Subcutaneous abdominal adipose tissue (tissue), 5 donors: ENCODE results near the gene ANKLE2.

Source experiments
- H3K27ac ChIP-seq: one replicate; pipeline ENCODE4 v1.7.0; 2013; ENCODE audit warnings: low read depth, mild to moderate bottlenecking, inconsistent platforms, low read length, moderate library complexity
- H3K27me3 ChIP-seq, 5 donors: one replicate each; pipeline ENCODE4 v1.7.0; 2013; ENCODE audit warnings: low read length in 5 of 5, inconsistent platforms in 1 of 5; ENCODE audit not compliant: control insufficient read depth in 5 of 5, insufficient read depth in 4 of 5
- H3K36me3 ChIP-seq, 5 donors: one replicate each; pipeline ENCODE4 v1.7.0; 2013; ENCODE audit warnings: low read length in 5 of 5; ENCODE audit not compliant: control insufficient read depth in 5 of 5, insufficient read depth in 5 of 5
- H3K4me1 ChIP-seq, 5 donors: one replicate each; pipeline ENCODE4 v1.7.0; 2013; ENCODE audit warnings: low read length in 5 of 5, mild to moderate bottlenecking in 3 of 5, moderate library complexity in 1 of 5; ENCODE audit not compliant: control insufficient read depth in 5 of 5, insufficient read depth in 5 of 5
- H3K4me3 ChIP-seq, 5 donors: one replicate each; pipeline ENCODE4 v1.7.0; 2013; ENCODE audit warnings: low read length in 5 of 5, low read depth in 1 of 5
- H3K9ac ChIP-seq, 5 donors: one replicate each; pipeline ENCODE4 v1.7.0; 2013; ENCODE audit warnings: low read length in 5 of 5, mild to moderate bottlenecking in 4 of 5, moderate library complexity in 3 of 5
- H3K9me3 ChIP-seq, 5 donors: one replicate each; pipeline ENCODE4 v1.7.0; 2013; ENCODE audit warnings: low read length in 5 of 5; ENCODE audit not compliant: control insufficient read depth in 5 of 5
- donor health status: healthy.
- donor health status: healthy.
- donor health status: healthy.
- donor health status: healthy.
- donor health status: healthy.

The ANKLE2 gene

DNA sequence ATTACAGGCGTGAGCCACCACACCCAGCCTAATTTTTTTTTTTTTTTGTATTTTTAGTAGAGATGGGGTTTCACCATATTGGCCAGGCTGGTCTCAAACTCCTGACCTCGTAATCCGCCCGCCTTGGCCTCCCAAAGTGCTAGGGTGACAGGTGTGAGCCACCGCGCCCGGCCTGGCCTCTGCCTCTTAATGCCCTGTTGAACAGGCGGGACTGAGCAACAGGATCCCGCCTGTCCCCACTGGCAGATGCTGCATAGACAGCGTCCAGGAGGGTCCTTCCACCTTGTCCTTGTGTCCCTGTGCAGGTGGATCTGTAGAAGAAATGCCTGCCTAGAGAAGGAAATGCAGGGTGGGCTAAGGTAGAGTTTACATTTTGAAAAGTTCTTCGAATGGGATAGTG is 45.3 kb downstream of the ANKLE2 start:
- no peak overlapping the region for H3K27ac ChIP-seq
- peaks cover 0 to 9% (median 8%) of the 10 kb centered on the region in 5 donors for H3K4me1 ChIP-seq
- peaks cover 0 to 52% (median 50%) of the 10 kb centered on the region in 5 donors for H3K36me3 ChIP-seq
- H3K27me3 ChIP-seq: no peaks in the 10 kb centered on the region
- H3K9me3 ChIP-seq: no peaks in the 10 kb centered on the region
- H3K4me3 ChIP-seq: no peak overlapping the region
- H3K9ac ChIP-seq: no peak overlapping the region

DNA sequence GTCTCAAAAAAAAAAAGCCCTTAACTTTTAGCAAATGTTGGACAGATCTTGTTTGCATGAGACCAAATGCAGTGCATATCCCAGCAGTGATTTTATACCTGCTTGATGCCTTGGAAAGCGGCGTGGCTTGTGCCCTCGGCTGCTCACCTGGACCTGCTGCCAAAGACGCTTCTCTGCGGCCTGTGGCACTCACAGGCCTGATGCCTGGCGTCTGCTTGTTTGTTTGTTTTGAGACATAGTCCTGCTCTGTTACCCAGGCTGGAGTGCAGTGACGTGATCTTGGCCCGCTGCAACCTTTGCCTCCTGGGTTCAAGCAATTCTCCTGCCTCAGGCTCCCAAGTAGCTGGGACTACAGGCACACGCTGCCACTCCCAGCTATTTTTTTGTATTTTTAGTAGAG is 45.8 kb downstream of the ANKLE2 start:
- peaks cover 0 to 14% (median 11%) of the 10 kb centered on the region in 5 donors for H3K4me1 ChIP-seq
- H3K9me3 ChIP-seq: no peaks in the 10 kb centered on the region
- peaks cover 0 to 47% (median 46%) of the 10 kb centered on the region in 5 donors for H3K36me3 ChIP-seq
- no peak overlapping the region for H3K9ac ChIP-seq
- no peak overlapping the region for H3K27ac ChIP-seq
- H3K4me3 ChIP-seq: no peak overlapping the region
- no peaks in the 10 kb centered on the region for H3K27me3 ChIP-seq

DNA sequence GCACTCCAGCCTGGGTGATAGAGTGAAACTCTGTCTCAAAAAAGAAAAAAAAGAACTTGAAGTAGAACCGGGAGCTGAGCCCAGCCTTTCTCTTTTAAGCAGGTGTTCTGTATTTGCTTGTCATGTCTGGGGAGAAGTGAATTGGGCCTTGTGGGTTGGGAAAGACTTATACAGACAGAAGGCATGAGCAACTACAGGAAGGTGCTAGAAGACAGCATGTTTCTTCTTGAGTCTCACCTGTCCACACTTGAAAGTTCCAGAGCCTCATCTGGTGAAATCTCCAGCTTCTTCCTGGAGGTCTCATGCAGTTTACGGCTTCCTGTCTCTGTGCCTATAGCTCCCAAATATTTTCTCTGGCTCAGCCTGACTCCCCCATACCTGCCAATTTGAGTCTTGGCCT is 48.5 kb downstream of the ANKLE2 start:
- H3K27ac ChIP-seq: no peak overlapping the region
- no peak overlapping the region for H3K4me3 ChIP-seq
- no peak overlapping the region for H3K9ac ChIP-seq

DNA sequence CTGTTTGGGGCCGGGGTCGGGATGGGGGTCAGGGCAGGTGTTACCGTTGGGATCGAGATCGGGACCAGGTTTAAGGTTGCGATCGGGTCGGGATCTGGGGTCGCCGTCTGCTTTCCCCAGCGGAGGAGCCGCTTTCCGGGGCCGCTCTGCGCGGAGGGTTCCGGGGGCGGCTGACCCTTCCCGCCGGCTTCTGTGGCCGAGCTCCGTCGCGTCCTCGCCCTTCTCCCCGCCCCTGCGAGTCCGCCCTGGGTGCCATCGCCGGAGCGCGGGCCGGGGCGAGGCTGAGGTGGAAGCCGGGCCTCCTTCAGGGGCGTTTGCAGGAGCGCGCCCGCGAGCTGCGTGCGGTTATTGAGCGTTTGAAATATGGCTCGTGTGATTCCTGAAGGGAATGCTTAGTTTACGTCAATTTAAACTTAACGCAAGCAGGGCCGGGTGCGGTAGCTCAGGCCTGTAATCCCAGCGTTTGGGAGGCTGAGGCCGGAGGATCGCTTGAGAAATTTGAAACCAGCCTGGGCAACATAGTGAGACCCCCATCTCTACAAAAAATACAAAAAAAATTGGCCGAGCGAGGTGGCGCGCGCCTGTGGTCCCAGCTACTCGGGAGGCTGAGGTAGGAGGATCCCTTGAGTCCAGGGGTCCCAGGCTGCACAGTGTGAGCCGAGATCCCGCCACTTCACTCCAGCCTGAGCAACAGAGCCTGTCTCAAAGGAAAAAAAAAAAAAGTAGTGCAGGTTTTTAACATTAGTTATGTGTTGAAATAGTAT is 50.4 kb downstream of the ANKLE2 start:
- Histone ChIP-seq H3K27me3 (no peaks in the 10 kb centered on the region), H3K9ac (peak overlapping the region; percentile 26 to 93 (median 82)), H3K4me3 (peak overlapping the region in 4 of 5 donors; percentile 76 to 90 (median 86)), H3K9me3 (no peaks in the 10 kb centered on the region), H3K36me3 (peaks cover 0 to 10% (median 8%) of the 10 kb centered on the region in 5 donors), H3K27ac (no peak overlapping the region), H3K4me1 (peaks cover 0 to 23% (median 20%) of the 10 kb centered on the region in 5 donors)

More for the DNA sequence above, 48.5 kb downstream of the ANKLE2 start:
- peaks cover 0 to 23% (median 20%) of the 10 kb centered on the region in 5 donors for H3K4me1 ChIP-seq
- no peaks in the 10 kb centered on the region for H3K9me3 ChIP-seq
- no peaks in the 10 kb centered on the region for H3K27me3 ChIP-seq
- H3K36me3 ChIP-seq: peaks cover 0 to 26% (median 24%) of the 10 kb centered on the region in 5 donors

DNA sequence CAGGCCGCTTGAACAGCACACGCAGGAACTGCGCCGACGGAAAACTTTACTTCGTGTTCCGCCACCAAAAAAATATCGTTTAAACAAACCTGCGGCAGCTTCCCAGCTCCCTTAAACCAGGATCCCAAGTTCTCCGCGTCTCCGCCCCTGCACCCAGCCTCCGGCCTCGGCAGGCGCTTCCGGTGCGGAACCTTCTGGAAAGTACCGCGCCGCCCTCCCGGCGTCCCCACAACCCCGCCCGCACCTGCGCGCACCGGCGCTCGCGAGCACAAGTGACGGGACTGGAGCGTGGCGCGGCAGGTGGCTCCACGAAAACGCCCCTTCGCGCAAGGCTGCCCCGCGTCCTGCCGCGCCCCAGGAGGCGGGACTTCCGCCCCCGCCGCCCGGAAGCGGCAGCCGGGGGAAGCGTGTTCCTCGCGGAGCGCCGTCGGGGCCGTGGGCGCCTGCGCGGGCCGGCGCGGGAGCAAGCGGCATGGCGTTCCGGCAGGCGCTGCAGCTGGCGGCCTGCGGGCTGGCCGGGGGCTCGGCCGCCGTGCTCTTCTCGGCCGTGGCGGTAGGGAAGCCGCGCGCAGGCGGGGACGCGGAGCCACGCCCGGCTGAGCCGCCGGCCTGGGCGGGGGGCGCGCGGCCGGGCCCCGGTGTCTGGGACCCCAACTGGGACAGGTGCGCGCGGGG is 51.1 kb downstream of the ANKLE2 start, which contains the start of gene PGAM5:
Gene PGAM5, plus strand, starts transcription at position 438 of the 675 bp plus-strand sequence. Its CDS starts 35 bp downstream, at position 473.
- Histone ChIP-seq H3K36me3 (peaks cover 0 to 8% (median 5%) of the 10 kb centered on the region in 5 donors), H3K27me3 (no peaks in the 10 kb centered on the region), H3K9me3 (no peaks in the 10 kb centered on the region), H3K4me3 (peak within 1 kb of the TSS; percentile 76 to 90 (median 83)), H3K4me1 (peaks cover 0 to 23% (median 20%) of the 10 kb centered on the region in 5 donors), H3K9ac (peak within 1 kb of the TSS; percentile 80 to 93 (median 89)), H3K27ac (peak within 1 kb of the TSS; percentile 82)

DNA sequence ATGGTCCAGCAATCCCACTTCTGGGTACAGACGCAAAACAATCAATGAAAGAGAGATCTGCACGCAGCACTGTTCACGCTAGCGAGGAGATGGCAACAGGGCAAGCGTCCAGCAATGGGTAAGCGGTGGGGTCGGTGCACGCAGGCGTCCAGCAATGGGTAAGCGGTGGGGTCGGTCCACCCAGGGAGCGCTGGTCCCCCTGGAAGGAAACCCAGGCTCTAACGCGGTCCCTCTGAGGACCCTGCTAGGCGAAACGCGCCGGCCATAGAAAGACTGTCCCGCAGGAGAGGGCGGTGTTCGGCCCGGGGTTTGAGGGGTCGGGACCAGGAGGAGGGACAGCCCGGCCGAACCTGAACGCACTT is 51.6 kb downstream of the ANKLE2 start:
- no peaks in the 10 kb centered on the region for H3K27me3 ChIP-seq
- peaks cover 0 to 6% (median 4%) of the 10 kb centered on the region in 5 donors for H3K36me3 ChIP-seq
- peak overlapping the region; percentile 82 for H3K27ac ChIP-seq
- peak overlapping the region; percentile 76 to 90 (median 83) for H3K4me3 ChIP-seq
- peaks cover 0 to 23% (median 20%) of the 10 kb centered on the region in 5 donors for H3K4me1 ChIP-seq
- peak overlapping the region; percentile 69 to 93 (median 89) for H3K9ac ChIP-seq
- H3K9me3 ChIP-seq: no peaks in the 10 kb centered on the region

DNA sequence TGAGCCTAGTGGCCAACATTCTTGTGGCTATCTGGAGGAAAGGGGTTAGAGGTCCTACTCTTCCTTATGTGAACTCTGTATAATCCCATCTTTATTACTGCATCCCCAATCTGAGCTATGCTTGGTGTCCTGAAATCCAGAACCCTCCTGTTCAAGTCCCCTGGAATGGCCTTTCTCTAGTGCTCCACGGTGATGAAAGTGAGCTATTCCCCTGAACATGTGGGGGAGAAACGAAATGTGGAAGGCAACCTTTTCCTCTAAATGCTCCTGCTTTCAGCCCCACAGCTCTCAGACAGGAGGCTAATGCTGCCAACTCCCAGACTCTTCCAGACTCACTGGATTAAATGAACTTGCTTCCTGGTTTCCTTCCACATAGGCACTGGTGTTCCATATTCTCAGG is 53.5 kb downstream of the ANKLE2 start:
- Histone ChIP-seq H3K27me3 (no peaks in the 10 kb centered on the region), H3K36me3 (peaks cover 0 to 13% (median 9%) of the 10 kb centered on the region in 5 donors), H3K9me3 (no peaks in the 10 kb centered on the region), H3K4me1 (peaks cover 0 to 23% (median 20%) of the 10 kb centered on the region in 5 donors), H3K9ac (no peak overlapping the region), H3K4me3 (no peak overlapping the region), H3K27ac (no peak overlapping the region)

DNA sequence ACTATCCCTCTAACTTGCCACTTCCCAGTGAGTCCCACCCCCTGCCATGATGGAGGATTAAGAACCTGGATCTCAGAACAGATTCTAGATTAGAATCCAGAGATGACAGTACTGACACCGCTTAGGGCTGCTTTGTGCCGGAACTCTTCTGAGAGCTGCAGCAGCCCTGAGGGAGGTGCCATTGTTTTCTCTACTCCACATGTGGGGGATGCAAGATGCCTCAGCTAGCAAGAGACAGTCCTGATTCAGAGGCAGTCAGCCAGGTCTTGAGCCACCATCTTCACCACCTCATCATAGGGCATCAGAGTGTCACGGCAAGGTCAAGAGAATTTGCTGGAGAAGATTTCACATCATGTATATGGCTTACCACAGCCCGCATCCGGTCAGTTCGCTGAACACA is 54.4 kb downstream of the ANKLE2 start:
- H3K9me3 ChIP-seq: no peaks in the 10 kb centered on the region
- no peak overlapping the region for H3K4me3 ChIP-seq
- H3K36me3 ChIP-seq: peaks cover 0 to 13% (median 9%) of the 10 kb centered on the region in 5 donors
- H3K9ac ChIP-seq: no peak overlapping the region
- H3K4me1 ChIP-seq: peaks cover 0 to 22% (median 20%) of the 10 kb centered on the region in 5 donors
- no peak overlapping the region for H3K27ac ChIP-seq
- H3K27me3 ChIP-seq: no peaks in the 10 kb centered on the region

DNA sequence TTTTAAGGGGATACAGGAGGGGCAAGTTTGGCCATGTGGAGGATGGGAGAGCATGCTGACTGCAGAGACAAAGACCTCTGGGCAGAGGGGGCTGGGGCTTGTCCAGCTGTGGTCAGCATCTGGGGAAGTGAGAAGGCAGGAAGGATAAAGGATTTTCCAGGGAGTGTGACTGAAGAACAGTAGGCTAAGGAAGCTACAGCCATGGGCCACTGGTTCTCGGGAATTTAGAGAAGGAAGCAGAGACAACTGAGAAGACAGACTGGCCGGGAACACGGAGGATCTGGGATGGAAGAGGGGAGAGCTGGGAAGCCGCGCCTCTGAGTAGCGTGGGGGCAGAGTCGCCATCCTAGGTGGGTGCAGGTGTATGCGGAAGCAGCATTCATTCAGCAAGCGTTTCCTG is 58.0 kb downstream of the ANKLE2 start:
- Histone ChIP-seq H3K9me3 (no peaks in the 10 kb centered on the region), H3K27me3 (no peaks in the 10 kb centered on the region), H3K36me3 (peaks cover 0 to 15% (median 9%) of the 10 kb centered on the region in 5 donors), H3K4me1 (no peaks in the 10 kb centered on the region), H3K4me3 (no peak overlapping the region), H3K9ac (no peak overlapping the region), H3K27ac (no peak overlapping the region)

DNA sequence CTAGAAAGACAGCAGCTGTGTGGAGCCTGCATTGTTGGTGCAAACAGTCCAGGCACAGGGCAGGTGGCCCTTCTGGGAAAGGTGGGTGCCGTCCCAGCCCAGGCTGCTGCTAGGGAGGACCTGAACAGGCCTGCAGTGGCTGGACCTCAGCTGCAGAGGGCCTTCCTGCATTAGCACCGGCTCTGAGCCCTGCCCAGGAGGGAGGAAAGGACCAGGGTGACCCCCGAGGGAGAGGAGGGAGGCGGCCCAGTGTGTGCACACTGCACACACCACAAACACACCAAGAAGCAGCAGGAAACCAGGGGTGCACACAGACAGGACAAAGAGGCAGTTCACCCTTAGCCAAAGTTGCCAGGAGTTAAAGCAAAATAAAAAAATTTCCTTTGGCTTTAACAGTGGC is 59.0 kb downstream of the ANKLE2 start:
- Histone ChIP-seq H3K36me3 (peaks cover 0 to 15% (median 13%) of the 10 kb centered on the region in 5 donors), H3K4me1 (peaks cover 0 to 2% (median 0%) of the 10 kb centered on the region in 5 donors), H3K27ac (no peak overlapping the region), H3K4me3 (no peak overlapping the region), H3K9me3 (no peaks in the 10 kb centered on the region), H3K9ac (no peak overlapping the region), H3K27me3 (no peaks in the 10 kb centered on the region)
